Bronchial epithelial cell (primary cell): ENCODE results near the gene MET. TPM values are rescaled to one million over a fixed set of nuclear protein-coding genes. Genes with fewer than 3 reads are reported as not detected.

Experiments
- DNase-seq: peaks from one replicate; pipeline ENCODE4 v3.0.0-alpha.2; 2010; ENCODE audit warnings: low read depth
- FAIRE-seq: peaks from 2 replicates; lab custom pipeline; 2011; peaks lifted over from hg19 to GRCh38; lab: Jason Lieb, UNC
- H3K27me3 ChIP-seq: 2 replicates; pipeline ENCODE4 v1.5.1; 2011; ENCODE audit warnings: low read length; ENCODE audit not compliant: control insufficient read depth, insufficient read depth
- H3K36me3 ChIP-seq: 2 replicates; pipeline ENCODE4 v1.5.1; 2011; ENCODE audit warnings: low read length; ENCODE audit not compliant: control insufficient read depth, insufficient read depth
- H3K4me3 ChIP-seq: 2 replicates; pipeline ENCODE4 v1.5.1; 2011; ENCODE audit warnings: mild to moderate bottlenecking, low read depth, low read length, control low read depth
- CTCF ChIP-seq: IDR thresholded peaks from 2 replicates; pipeline ENCODE4 v1.5.1; 2011; ENCODE audit warnings: mild to moderate bottlenecking, moderate library complexity, low read length, control low read depth, inconsistent platforms; ENCODE audit not compliant: insufficient read depth, severe bottlenecking
- total RNA-seq: library from RNA; depleted of rRNA; stranded (reverse); fragments of >200 nt; gene quantifications from 2 replicates; pipeline ENCODE4 v1.2.1, GENCODE V29; 2014

Gene MET
- total RNA-seq, 1 donor from 2014 or later, result 156 TPM

- no peak overlapping the region for H3K4me3 ChIP-seq
- peaks cover 2% of the 10 kb centered on the region for H3K36me3 ChIP-seq
These were observed 25.2 kb downstream of the MET start for GRCh38 chr7:116697152-116697551.

GRCh38 chr7:116697761-116698160, 25.8 kb downstream of the MET start:
- Histone ChIP-seq H3K36me3 (peaks cover 3% of the 10 kb centered on the region), H3K4me3 (no peak overlapping the region), H3K27me3 (no peaks in the 10 kb centered on the region)
- DNase-seq (no peak), FAIRE-seq (no peak)
- TF ChIP-seq CTCF, result no peak

More at GRCh38 chr7:116697152-116697551, 25.2 kb downstream of the MET start:
- H3K27me3 ChIP-seq, result no peaks in the 10 kb centered on the region
- DNase-seq (no peak), FAIRE-seq (no peak)
- no peak for TF ChIP-seq CTCF

GRCh38 chr7:116698396-116698795, 26.4 kb downstream of the MET start:
- Histone ChIP-seq H3K27me3 (no peaks in the 10 kb centered on the region), H3K36me3 (peaks cover 4% of the 10 kb centered on the region), H3K4me3 (no peak overlapping the region)
- FAIRE-seq (no peak), DNase-seq (no peak)
- TF ChIP-seq CTCF, result no peak

- no peak for TF ChIP-seq CTCF
- peaks cover 4% of the 10 kb centered on the region for H3K36me3 ChIP-seq
- H3K27me3 ChIP-seq, result no peaks in the 10 kb centered on the region
- DNase-seq (no peak), FAIRE-seq (no peak)
- H3K4me3 ChIP-seq, result no peak overlapping the region
These were observed 27.1 kb downstream of the MET start for GRCh38 chr7:116698930-116699721.

- no peak for DNase-seq
- no peak for TF ChIP-seq CTCF
- no peak for FAIRE-seq
- no peaks in the 10 kb centered on the region for H3K27me3 ChIP-seq
- H3K4me3 ChIP-seq, result no peak overlapping the region
- H3K36me3 ChIP-seq, result peaks cover 4% of the 10 kb centered on the region
These were observed 27.7 kb downstream of the MET start for GRCh38 chr7:116699722-116700120.
